Astrocyte of the cerebellum (primary cell): ENCODE data around the gene XRCC4.
A peak's percentile ranks its signal among the peaks of the same experiment; 100 is the strongest.

Experiments
- DNase-seq: peaks from one replicate; pipeline ENCODE4 v3.0.0-alpha.2; 2011; ENCODE audit warnings: low read depth
- H3K4me3 ChIP-seq: 2 replicates; pipeline ENCODE4 v1.5.1; 2011; ENCODE audit warnings: mild to moderate bottlenecking, low read depth, low read length, moderate library complexity
- in situ Hi-C: cut with HindIII; loops from 2 replicates; pipeline ENCODE4 v1.10.0; 2017; ENCODE audit warnings: low sequenced_read_pairs
- TF ChIP-seq, protein P1 (sequence below): IDR thresholded peaks from 2 replicates; pipeline ENCODE4 v1.5.1; 2012; ENCODE audit warnings: low read length, low read depth, moderate library complexity, mild to moderate bottlenecking; ENCODE audit errors: missing control alignments

Gene XRCC4

DNA sequence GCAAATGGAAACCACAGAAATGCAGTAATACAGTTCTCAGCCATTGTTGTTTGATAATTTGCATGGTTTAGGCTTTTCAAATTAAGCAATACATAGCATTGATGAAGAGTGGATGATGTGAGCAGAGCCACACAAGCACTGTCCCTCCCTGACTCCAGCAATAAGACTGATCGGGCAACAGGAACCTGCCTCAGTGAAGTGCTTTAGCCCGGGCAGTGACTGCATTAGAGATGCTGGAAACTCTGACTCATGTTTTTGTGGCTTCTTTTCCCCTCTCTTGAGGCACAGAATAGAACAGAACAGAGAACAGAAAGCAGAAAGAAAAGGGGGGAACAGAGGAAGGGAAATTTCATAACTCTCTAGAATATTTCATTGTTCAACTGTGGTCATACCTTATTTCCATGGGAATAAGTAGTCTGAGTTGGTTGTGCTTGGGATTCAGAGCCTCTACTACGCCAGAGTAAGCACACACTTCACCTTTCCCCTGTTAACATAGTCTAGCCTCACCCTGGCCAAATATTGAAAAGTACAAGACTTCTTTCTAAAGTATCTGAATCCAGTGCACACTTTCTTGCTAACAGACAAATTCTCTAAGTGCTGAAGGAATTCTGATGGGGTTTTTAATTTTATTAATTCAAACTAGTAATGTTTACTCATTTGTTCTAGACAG is 229.4 kb downstream of the XRCC4 start:
- DNase-seq: peak; percentile 88
- in situ Hi-C loops: no loop called here
- no peak overlapping the region for H3K4me3 ChIP-seq
- TF ChIP-seq, protein P1, sequence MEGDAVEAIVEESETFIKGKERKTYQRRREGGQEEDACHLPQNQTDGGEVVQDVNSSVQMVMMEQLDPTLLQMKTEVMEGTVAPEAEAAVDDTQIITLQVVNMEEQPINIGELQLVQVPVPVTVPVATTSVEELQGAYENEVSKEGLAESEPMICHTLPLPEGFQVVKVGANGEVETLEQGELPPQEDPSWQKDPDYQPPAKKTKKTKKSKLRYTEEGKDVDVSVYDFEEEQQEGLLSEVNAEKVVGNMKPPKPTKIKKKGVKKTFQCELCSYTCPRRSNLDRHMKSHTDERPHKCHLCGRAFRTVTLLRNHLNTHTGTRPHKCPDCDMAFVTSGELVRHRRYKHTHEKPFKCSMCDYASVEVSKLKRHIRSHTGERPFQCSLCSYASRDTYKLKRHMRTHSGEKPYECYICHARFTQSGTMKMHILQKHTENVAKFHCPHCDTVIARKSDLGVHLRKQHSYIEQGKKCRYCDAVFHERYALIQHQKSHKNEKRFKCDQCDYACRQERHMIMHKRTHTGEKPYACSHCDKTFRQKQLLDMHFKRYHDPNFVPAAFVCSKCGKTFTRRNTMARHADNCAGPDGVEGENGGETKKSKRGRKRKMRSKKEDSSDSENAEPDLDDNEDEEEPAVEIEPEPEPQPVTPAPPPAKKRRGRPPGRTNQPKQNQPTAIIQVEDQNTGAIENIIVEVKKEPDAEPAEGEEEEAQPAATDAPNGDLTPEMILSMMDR: no peak

DNA sequence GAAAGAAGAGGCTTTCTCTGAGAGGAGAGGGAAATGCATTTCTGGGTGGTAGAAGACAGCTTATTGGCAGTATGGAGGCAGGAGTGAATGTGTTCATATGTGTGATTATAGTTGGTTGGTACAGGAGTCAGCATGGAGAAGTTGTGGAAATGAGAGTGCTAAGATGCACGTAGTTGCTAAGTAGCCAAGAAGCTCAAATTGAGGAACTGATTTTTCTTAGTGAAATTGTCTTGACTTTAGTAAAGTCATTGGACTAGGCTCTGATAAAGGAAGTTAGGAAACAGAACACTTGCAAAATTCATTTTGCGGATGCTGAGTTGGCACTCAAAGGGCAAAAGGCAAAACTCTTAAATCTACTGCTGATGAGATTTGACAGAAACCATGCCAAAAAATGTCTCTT is 235.3 kb downstream of the XRCC4 start:
- in situ Hi-C loops: no loop called here
- H3K4me3 ChIP-seq: no peak overlapping the region

DNA sequence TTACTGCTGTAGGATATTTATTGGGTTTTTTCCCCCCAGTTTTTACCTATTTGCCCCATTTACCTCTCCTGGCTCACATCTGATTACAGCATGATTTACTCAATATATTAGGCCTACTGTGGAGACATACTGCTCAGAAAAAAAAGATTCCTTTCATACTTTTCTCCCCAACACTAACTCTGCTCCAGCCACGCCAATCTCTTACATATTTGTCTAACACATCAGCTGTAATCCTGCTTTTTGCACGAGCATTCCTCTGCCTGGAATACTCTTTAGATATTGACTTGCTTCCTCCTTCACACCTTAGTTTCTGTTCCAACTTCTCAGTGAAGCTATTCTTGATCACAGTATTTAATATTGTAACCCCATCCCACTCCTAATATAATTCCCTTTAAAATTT is 236.1 kb downstream of the XRCC4 start:
- DNase-seq: no peak
- in situ Hi-C loops: no loop called here
- H3K4me3 ChIP-seq: no peak overlapping the region
- TF ChIP-seq, protein P1: no peak

More for the DNA sequence above, 235.3 kb downstream of the XRCC4 start:
- no peak for DNase-seq
- TF ChIP-seq, protein P1: no peak

DNA sequence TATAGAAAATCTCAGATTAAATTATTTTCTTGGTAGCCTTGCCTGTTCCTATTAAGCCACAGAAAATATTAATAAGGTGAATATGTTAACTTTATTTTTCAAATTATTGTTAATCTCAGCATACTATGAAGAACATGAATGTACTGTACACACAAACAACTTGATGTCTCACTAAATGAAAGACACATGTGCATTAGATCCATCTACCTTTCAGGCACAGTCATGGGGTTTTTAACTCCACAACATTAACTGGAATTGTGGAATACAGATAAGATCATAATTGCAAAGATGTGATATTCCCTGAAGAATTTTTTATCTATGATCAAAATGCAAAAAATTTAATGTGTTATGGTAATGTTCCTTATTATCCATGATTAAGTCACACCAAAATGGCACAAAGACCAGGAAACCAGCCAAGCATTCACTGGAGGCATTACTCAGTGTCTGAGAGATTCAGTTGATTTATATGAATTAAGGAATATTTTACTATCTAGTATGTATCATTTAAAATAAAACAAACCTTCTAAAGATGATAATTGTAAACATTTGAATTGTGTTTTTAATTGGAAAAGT is 244.2 kb downstream of the XRCC4 start:
- no peak for DNase-seq
- TF ChIP-seq, protein P1: no peak
- in situ Hi-C loops: no loop called here
- no peak overlapping the region for H3K4me3 ChIP-seq

DNA sequence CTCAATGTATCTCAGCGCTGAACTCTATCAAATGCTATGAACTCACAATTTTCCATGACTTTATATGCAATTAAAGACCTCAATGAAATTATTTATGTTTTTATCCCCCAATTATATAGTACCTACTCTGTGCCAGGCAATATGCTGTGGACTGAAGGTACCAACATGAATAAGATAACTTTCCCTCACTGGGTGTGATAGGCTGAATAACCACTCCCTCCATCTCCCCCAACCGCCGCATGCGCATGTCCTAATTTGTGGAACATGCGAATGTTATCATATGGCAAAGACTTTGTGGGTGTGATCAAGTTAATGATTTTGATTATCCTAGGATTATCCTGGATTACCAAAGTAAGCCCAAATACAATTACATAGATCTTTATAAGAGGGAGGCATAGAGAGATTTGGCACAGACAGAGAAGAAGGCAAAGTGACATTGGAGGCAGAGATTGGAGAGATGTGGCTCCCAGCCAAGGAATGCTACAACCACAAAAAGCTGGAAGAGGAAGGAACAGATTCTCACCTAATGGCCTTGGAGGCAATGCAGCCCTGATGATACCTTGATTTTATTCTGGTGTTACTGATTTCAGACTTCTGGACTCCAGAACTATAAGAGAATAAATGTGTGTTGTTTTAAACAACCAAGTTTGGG is 245.1 kb downstream of the XRCC4 start:
- in situ Hi-C loops: no loop called here
- no peak overlapping the region for H3K4me3 ChIP-seq
- no peak for DNase-seq
- TF ChIP-seq, protein P1: no peak

DNA sequence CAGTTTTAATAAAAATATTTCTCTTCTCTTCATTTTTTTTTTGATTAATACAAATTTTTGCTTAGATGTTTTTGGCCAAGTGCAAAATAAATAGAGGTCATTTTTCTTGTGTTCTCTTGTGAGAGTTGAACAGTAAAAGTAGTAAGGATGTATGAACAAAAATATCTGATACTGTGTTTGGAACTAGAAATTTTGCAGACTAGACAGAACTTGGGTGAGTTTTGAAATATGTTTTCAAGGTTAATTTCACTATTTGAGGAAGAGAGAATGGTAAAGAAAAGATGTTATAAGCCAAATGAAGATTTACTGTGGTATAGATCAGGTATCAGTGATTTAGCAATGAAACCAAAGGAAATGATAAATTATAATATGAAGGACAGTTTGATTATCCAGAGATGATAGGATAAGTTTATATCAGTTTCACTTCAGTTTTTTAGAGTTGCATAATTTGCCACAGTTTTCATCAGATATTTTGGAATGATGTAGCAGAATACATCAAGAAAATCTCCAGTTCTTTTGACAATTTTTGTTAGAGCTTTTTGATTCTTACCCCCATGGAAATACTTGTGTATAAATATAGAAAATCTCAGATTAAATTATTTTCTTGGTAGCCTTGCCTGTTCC is 246.3 kb downstream of the XRCC4 start:
- no peak for DNase-seq
- H3K4me3 ChIP-seq: no peak overlapping the region
- in situ Hi-C loops: no loop called here
- TF ChIP-seq, protein P1: no peak
